T1000 (cell line): ENCODE data around the gene HTR2A.

Experiments
- DNase-seq: peaks from one replicate; lab custom pipeline; 2025; ENCODE audit warnings: mixed read lengths; lab: John Stamatoyannopoulos, UW

The HTR2A gene

GRCh38 chr13:46868091-46868490 is 28.8 kb downstream of the HTR2A start:
- DNase-seq: no peak

- peak; percentile 37 for DNase-seq
These were observed 30.7 kb downstream of the HTR2A start for GRCh38 chr13:46866150-46866549.

- no peak for DNase-seq
These were observed 31.9 kb downstream of the HTR2A start for GRCh38 chr13:46864941-46865340.

- DNase-seq: no peak
These were observed 34.9 kb downstream of the HTR2A start for GRCh38 chr13:46861959-46862358.

GRCh38 chr13:46860722-46861121 is 36.1 kb downstream of the HTR2A start:
- no peak for DNase-seq

GRCh38 chr13:46858776-46859175 is 38.1 kb downstream of the HTR2A start:
- DNase-seq: no peak

GRCh38 chr13:46858163-46858562 is 38.7 kb downstream of the HTR2A start:
- no peak for DNase-seq

GRCh38 chr13:46855664-46856063 is 41.2 kb downstream of the HTR2A start:
- DNase-seq: no peak

- DNase-seq: no peak
These were observed 41.7 kb downstream of the HTR2A start for GRCh38 chr13:46855166-46855565.

- no peak for DNase-seq
These were observed 44.7 kb downstream of the HTR2A start for GRCh38 chr13:46852168-46852567.

- no peak for DNase-seq
These were observed 46.6 kb downstream of the HTR2A start for GRCh38 chr13:46850214-46850613.

GRCh38 chr13:46846726-46847125 is 50.1 kb downstream of the HTR2A start:
- DNase-seq: no peak

- DNase-seq: no peak
These were observed 51.7 kb downstream of the HTR2A start for GRCh38 chr13:46845146-46845545.

GRCh38 chr13:46844431-46844830 is 52.4 kb downstream of the HTR2A start:
- DNase-seq: no peak

GRCh38 chr13:46839399-46839798 is 57.5 kb downstream of the HTR2A start:
- DNase-seq: no peak

GRCh38 chr13:46834657-46835056 is 62.2 kb downstream of the HTR2A start:
- DNase-seq: no peak

- no peak for DNase-seq
These were observed 65.2 kb downstream of the HTR2A start for GRCh38 chr13:46831588-46832194.

GRCh38 chr13:46830405-46831005 is 66.3 kb downstream of the HTR2A start:
- no peak for DNase-seq

- DNase-seq: no peak
These were observed 74.3 kb downstream of the HTR2A start for GRCh38 chr13:46822551-46822950.

- no peak for DNase-seq
These were observed 78.9 kb downstream of the HTR2A start for GRCh38 chr13:46817838-46818476.

GRCh38 chr13:46817095-46817494 is 79.8 kb downstream of the HTR2A start:
- DNase-seq: no peak

- no peak for DNase-seq
These were observed 80.5 kb downstream of the HTR2A start for GRCh38 chr13:46816371-46816770.

GRCh38 chr13:46812301-46812797 is 84.5 kb downstream of the HTR2A start:
- DNase-seq: no peak
